Fibroblast of mammary gland (primary cell): ENCODE measurements around the gene EFCAB11.

Experiments
- DNase-seq: peaks from one replicate; pipeline ENCODE4 v3.0.0-alpha.2; 2010; ENCODE audit warnings: low read depth
- H3K4me3 ChIP-seq: 2 replicates; pipeline ENCODE4 v1.5.1; 2011; ENCODE audit warnings: low read depth, mild to moderate bottlenecking, low read length, moderate library complexity; ENCODE audit not compliant: control insufficient read depth
- CTCF ChIP-seq: conservative IDR thresholded peaks from 2 replicates; pipeline ENCODE4 v1.5.1; 2011; ENCODE audit warnings: low read depth, low read length, inconsistent platforms; ENCODE audit not compliant: control insufficient read depth, insufficient read depth

The EFCAB11 gene

GRCh38 chr14:89915114-89915878 is 39.2 kb downstream of the EFCAB11 start:
- H3K4me3 ChIP-seq = no peak overlapping the region
- TF ChIP-seq CTCF = peak; percentile 98
- peak; percentile 77 for DNase-seq

- peak; percentile 98 for DNase-seq
- no peak overlapping the region for H3K4me3 ChIP-seq
- TF ChIP-seq CTCF = no peak
Measured at GRCh38 chr14:89912667-89913211, 41.8 kb downstream of the EFCAB11 start.

- TF ChIP-seq CTCF = no peak
- DNase-seq = no peak
- no peak overlapping the region for H3K4me3 ChIP-seq
Measured at GRCh38 chr14:89912221-89912620, 42.3 kb downstream of the EFCAB11 start.

GRCh38 chr14:89911010-89911919 is 43.3 kb downstream of the EFCAB11 start:
- peak; percentile 30 for DNase-seq
- TF ChIP-seq CTCF = no peak
- no peak overlapping the region for H3K4me3 ChIP-seq

- no peak overlapping the region for H3K4me3 ChIP-seq
- TF ChIP-seq CTCF = no peak
- DNase-seq = no peak
Measured at GRCh38 chr14:89910691-89911009, 43.9 kb downstream of the EFCAB11 start.

- TF ChIP-seq CTCF = no peak
- no peak for DNase-seq
- no peak overlapping the region for H3K4me3 ChIP-seq
Measured at GRCh38 chr14:89909586-89909985, 44.9 kb downstream of the EFCAB11 start.
